ENCODE measurements around the gene PSMC5.
"Not testable (repeated sequence)": the region's sequence is repeated elsewhere in the genome, so short reads cannot be mapped to it uniquely, and the experiment has no call there.

Gene PSMC5

DNA sequence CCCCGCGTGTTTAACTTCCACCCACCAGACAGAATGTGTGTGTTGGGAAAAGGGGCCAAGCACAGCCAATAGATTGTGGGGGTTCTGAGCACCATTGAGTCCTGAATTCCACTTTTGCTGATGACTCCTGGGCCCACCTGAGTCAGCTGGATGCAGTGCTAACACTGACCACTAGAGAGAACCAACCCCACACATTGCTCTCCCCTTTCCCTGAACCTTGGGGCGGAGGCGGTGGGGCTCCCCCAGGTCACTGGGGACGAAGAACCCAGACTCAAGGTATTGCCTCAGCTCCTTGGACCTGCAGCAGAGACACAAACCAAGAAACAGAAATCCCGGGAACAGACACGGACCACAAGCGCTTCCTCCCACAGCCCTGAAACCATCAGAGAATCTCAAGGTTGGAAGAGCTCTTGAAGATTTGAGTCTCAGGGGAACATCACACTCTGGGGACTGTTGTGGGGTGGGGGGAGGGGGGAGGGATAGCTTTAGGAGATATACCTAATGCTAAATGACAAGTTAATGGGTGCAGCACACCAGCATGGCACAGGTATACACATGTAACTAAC lies 46.9 kb downstream of the PSMC5 start:
- DNase-seq = not testable (repeated sequence)

GRCh38 chr17:63874693-63875092 lies 47.5 kb downstream of the PSMC5 start:
- DNase-seq = not testable (repeated sequence)

GRCh38 chr17:63878413-63878812 lies 51.2 kb downstream of the PSMC5 start:
- DNase-seq = not testable (repeated sequence)

DNA sequence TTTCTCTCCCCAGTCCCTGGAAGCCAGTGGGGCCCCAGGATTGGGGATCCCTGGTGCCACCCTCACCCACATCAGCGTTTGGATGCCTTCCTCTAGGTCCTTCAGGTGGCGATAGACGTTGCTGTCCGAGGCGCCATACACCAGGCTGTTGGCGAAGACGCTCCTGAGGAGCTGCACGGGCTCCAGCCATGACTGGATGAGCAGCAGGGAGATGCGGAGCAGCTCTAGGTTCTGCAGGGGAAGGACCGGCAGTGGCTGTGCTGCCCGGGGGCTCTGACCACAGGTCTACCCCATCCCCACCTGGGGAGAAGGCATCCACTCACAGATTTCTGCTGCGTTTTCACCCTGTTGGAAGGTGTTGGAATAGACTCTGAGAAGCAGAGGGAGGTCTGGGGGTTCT lies 53.5 kb downstream of the PSMC5 start:
- DNase-seq = no peak

DNA sequence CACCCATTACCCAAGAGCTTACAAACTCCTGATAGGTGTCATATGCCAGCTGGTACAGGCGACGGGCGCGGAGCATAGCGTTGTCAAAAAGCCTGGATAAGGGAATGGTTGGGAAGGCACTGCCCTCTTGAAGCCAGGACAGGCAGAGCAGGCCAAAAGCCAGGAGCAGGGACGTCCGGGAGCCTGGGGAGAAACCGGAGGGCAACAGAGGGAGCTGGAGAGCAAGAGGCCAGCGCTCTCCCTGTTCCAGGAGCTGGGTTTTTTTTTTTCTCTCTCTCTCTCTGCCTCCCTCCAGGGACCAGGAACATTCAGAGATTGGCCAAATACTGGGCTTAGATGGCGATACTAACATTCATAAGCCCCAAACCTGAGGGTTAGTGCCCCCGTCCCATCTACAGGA lies 54.1 kb downstream of the PSMC5 start:
- not testable (repeated sequence) for DNase-seq

All from stimulated activated CD4-positive, alpha-beta T cell treated with anti-CD3 and anti-CD28 coated beads, Interleukin-12 subunit alpha, Interleukin-12 subunit beta, amount 100 ng/mL, for 4 hours (primary cell).